Erythroblast (primary cell): ENCODE data around the gene ORMDL3.

ENCODE experiments used
- GATA1 ChIP-seq: IDR thresholded peaks from 2 replicates; pipeline ENCODE4 v1.6.1; 2011; ENCODE audit warnings: low read depth, mild to moderate bottlenecking, control low read depth, low read length, moderate library complexity
- POLR2A ChIP-seq: IDR thresholded peaks from 2 replicates; pipeline ENCODE4 v1.6.1; 2011; ENCODE audit warnings: mild to moderate bottlenecking, low read length

- no peak for TF ChIP-seq POLR2A
- TF ChIP-seq GATA1, result no peak
These were observed 6.1 kb downstream of the ORMDL3 start for GRCh38 chr17:39921323-39921722.
